GM19035 (cell line): ENCODE data around the gene CFH.
"Not testable (repeated sequence)": the region's sequence is repeated elsewhere in the genome, so short reads cannot be mapped to it uniquely, and the experiment has no call there.

Experiments
- ATAC-seq: cut with Tn5 transposase; IDR thresholded peaks from one replicate; pipeline ENCODE4 v1.9.1; 2021; ENCODE audit not compliant: unreplicated experiment

Gene CFH

DNA sequence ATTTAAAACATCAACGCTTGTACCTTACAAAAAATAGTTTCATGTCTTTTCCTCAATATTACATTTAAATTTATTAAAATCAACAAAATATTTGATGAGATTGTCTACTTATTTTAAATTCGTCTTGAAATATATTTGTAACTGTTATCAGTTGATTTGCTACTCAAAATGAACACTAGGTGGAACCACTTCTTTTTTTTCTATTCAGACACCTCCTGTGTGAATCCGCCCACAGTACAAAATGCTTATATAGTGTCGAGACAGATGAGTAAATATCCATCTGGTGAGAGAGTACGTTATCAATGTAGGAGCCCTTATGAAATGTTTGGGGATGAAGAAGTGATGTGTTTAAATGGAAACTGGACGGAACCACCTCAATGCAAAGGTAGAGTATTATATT lies 91.4 kb downstream of the CFH start:
- ATAC-seq: peak; percentile 90

GRCh38 chr1:196765019-196765740 lies 113.3 kb downstream of the CFH start:
- not testable (repeated sequence) for ATAC-seq

GRCh38 chr1:196769823-196770222 lies 118.0 kb downstream of the CFH start:
- not testable (repeated sequence) for ATAC-seq

- ATAC-seq: no peak
Measured at GRCh38 chr1:196773713-196774112, 121.9 kb downstream of the CFH start.

DNA sequence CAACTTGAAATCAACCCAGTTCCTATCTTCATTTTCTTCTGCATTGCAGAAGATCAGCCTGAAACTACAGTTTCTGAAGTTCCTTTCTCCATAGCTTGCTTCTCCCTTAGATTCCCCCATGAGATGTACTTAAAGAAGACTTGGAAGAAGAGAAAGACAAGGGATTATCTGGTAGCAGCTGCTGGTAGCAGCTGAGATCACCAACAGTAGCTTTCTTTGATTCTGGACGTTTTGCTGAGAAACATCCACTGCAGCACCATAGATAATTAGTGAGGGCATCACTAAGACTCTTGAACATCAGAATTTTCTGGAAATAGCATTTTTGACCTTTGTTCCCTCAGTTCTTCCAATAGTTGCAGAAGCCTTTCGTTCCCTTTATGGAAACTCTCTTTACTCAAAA lies 122.3 kb downstream of the CFH start:
- no peak for ATAC-seq

- peak; percentile 95 for ATAC-seq
Measured at GRCh38 chr1:196774603-196775002, 122.8 kb downstream of the CFH start, which contains the start of gene CFHR3. Gene CFHR3 (plus strand): TSS chr1:196774840. CDS start chr1:196774887, 47 bp downstream.

DNA sequence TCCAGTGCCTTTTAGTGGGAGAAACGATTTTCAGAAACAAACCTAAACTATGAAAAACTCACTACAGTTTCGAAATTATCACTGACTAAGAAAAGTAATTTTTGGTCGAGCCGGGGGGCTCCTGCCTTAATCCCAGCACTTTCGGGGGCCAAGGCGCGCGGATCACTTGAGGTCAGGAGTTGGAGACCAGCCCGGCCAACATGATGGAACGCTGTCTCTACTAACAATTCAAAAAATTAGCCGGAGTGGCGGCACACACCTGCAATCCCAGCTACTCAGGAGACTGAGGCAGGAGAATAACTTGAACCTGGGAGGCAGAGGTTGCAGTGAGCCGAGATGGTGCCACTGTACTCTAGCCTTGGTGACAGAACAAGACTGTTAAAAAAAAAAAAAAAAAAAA lies 125.8 kb downstream of the CFH start:
- ATAC-seq: no peak

DNA sequence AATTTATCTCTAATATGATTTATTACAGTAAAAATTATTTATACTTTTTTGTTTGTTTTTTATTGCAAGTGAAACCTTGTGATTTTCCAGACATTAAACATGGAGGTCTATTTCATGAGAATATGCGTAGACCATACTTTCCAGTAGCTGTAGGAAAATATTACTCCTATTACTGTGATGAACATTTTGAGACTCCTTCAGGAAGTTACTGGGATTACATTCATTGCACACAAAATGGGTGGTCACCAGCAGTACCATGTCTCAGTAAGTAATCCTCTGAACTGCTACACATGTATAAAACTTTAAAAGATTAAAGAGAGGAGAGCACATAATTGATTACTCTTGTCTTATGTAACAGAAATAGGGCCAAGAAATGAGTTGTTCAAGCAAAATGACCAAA lies 127.2 kb downstream of the CFH start:
- ATAC-seq: no peak

GRCh38 chr1:196791252-196791651 lies 139.4 kb downstream of the CFH start:
- ATAC-seq: not testable (repeated sequence)

DNA sequence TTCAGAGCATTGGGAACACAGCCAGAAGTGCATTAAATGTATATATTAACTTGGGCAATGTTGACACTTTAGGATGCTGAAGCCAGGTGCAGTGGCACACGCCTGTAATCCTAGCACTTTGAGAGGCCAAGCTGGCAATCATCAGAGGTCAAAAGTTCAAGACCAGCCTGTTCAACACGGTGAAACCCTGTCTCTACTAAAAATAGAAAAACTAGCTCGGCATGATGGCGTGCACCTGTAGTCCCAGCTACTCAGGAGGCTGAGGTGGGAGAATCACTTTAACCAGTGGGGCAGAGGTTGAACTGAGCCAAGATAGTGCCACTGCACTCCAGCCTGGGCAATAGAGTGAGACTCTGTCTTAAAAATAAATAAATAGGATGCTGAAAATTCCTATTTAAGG lies 142.3 kb downstream of the CFH start:
- ATAC-seq: not testable (repeated sequence)
